HCT116 (cell line): ENCODE results near the gene MTM1. TPM values are rescaled to one million over a fixed set of nuclear protein-coding genes. Genes with fewer than 3 reads are reported as not detected.

Experiments
- ATAC-seq: fragments of 200-7000 bp; cut with Tn5 transposase; 2 replicates; pipeline ENCODE4 v1.9.1; 2020; ENCODE audit warnings: mild to moderate bottlenecking, moderate library complexity
- BruUV-seq: library from RNA; stranded (reverse); fragments of 400-500 nt; replicated peaks from 2 replicates; lab custom pipeline; 2021; lab: Mats Ljungman, UMichigan
- CTCF ChIA-PET: fragments of 300-600 bp; sonication (Branson Sonifier 250); formaldehyde crosslinking; loops from one replicate; lab custom pipeline; 2021; ENCODE audit warnings: antibody characterized with exemption; lab: Charles Lee
- POLR2A ChIA-PET: fragments of 300-600, 350-600 bp; sonication (Branson Sonifier 250); formaldehyde crosslinking; loops from one replicate; lab custom pipeline; 2021; ENCODE audit warnings: antibody characterized with exemption; lab: Charles Lee
- RAD21 ChIA-PET, 2 experiments: fragments of 300-600 bp; sonication (Branson Sonifier 250); formaldehyde crosslinking; loops; one replicate each; lab custom pipeline; 2023; ENCODE audit warnings: low total read pairs in 2 of 2; ENCODE audit not compliant: uncharacterized antibody in 2 of 2, unreplicated experiment in 2 of 2, low non-redundant PET in 1 of 2; lab: Charles Lee
- DNase-seq: peaks from one replicate; pipeline ENCODE4 v3.0.0-alpha.2; 2010; ENCODE audit warnings: low read depth, low spot score
- H2AFZ ChIP-seq: fragments of 200-600 bp; shearing (Covaris generic), sonication (generic); 2 replicates; pipeline ENCODE4 v1.6.1; 2017; ENCODE audit warnings: low read depth, mixed run types, mixed read lengths, antibody characterized with exemption, low read length; ENCODE audit not compliant: poor library complexity, severe bottlenecking
- H3K27ac ChIP-seq: 2 replicates; pipeline ENCODE4 v1.5.1; 2012; ENCODE audit warnings: low read depth, low read length
- H3K27me3 ChIP-seq: fragments of 200-600 bp; sonication (generic); 2 replicates; pipeline ENCODE4 v1.6.1; 2016; ENCODE audit warnings: mixed run types, low read length, mixed read lengths; ENCODE audit not compliant: insufficient read depth
- H3K36me3 ChIP-seq, 2 experiments: fragments of 200-500 bp in 1 of 2; fragments of 200-600 bp in 1 of 2; sonication (Bioruptor generic) in 1 of 2; sonication (generic) in 1 of 2; 2 replicates each; pipeline versions ENCODE4 v1.5.1 to v1.6.1; 2014 to 2016; ENCODE audit warnings: low read length in 2 of 2, inconsistent platforms in 1 of 2, mixed read lengths in 1 of 2, mixed run types in 1 of 2; ENCODE audit not compliant: insufficient read depth in 2 of 2, control insufficient read depth in 1 of 2
- H3K4me1 ChIP-seq, 2 experiments: fragments of 200-600 bp in 1 of 2; sonication (generic) in 1 of 2; 2 replicates each; pipeline versions ENCODE4 v1.5.1 to v1.6.1; 2012 to 2017; ENCODE audit warnings: low read length in 2 of 2, inconsistent platforms in 1 of 2, mild to moderate bottlenecking in 1 of 2, mixed read lengths in 1 of 2, mixed run types in 1 of 2, moderate library complexity in 1 of 2; ENCODE audit not compliant: insufficient read depth in 2 of 2, control insufficient read depth in 1 of 2
- H3K4me2 ChIP-seq: fragments of 200-600 bp; sonication (generic); 2 replicates; pipeline ENCODE4 v1.6.1; 2017; ENCODE audit warnings: mixed run types, low read length, mixed read lengths
- H3K4me3 ChIP-seq, 2 experiments: fragments of 200-600 bp in 1 of 2; sonication (generic) in 1 of 2; replicated peaks in 1 of 2; 2 replicates each; pipeline ENCODE4 v1.5.1; 2011 to 2016; ENCODE audit warnings: low read length in 2 of 2, control low read depth in 1 of 2, low read depth in 1 of 2, mild to moderate bottlenecking in 1 of 2, mixed read lengths in 1 of 2, mixed run types in 1 of 2
- H3K79me2 ChIP-seq: fragments of 200-600 bp; sonication (generic); 2 replicates; pipeline ENCODE4 v1.6.1; 2017; ENCODE audit warnings: mild to moderate bottlenecking, mixed run types, low read length, moderate library complexity, mixed read lengths; ENCODE audit not compliant: insufficient read depth
- H3K9ac ChIP-seq: fragments of 200-600 bp; sonication (generic); 2 replicates; pipeline ENCODE4 v1.6.1; 2016; ENCODE audit warnings: low read length, mixed read lengths
- H3K9me2 ChIP-seq: fragments of 200-600 bp; sonication (generic), shearing (Covaris generic); 2 replicates; pipeline ENCODE4 v1.6.1; 2017; ENCODE audit warnings: mixed run types, mild to moderate bottlenecking, moderate library complexity; ENCODE audit not compliant: insufficient read depth
- H3K9me3 ChIP-seq, 2 experiments: fragments of 200-500 bp in 1 of 2; fragments of 200-600 bp in 1 of 2; sonication (Bioruptor generic) in 1 of 2; sonication (generic) in 1 of 2; 2 replicates each; pipeline ENCODE4 v1.6.1; 2014 to 2017; ENCODE audit warnings: low read length in 2 of 2, mixed read lengths in 2 of 2, inconsistent platforms in 1 of 2, low read depth in 1 of 2, mild to moderate bottlenecking in 1 of 2, mixed run types in 1 of 2, moderate library complexity in 1 of 2; ENCODE audit not compliant: control insufficient read depth in 1 of 2, insufficient read depth in 1 of 2
- H4K20me1 ChIP-seq: fragments of 200-600 bp; sonication (generic), shearing (Covaris generic); 2 replicates; pipeline ENCODE4 v1.6.1; 2017; ENCODE audit warnings: mixed run types, mild to moderate bottlenecking, moderate library complexity; ENCODE audit not compliant: insufficient read depth
- CEBPB ChIP-seq: IDR thresholded peaks from 2 replicates; pipeline ENCODE4 v1.6.1; 2012; ENCODE audit warnings: low read depth
- CTCF ChIP-seq, 3 experiments: fragments of 200-600 bp in 1 of 3; sonication (generic) in 1 of 3; IDR thresholded peaks in 2 of 3; conservative IDR thresholded peaks in 1 of 3; 2 replicates each; pipeline ENCODE4 v1.5.1; 2012 to 2017; ENCODE audit warnings: low read depth in 2 of 3, low read length in 2 of 3, antibody characterized with exemption in 1 of 3, borderline replicate concordance in 1 of 3, control low read depth in 1 of 3, mild to moderate bottlenecking in 1 of 3, mixed read lengths in 1 of 3, mixed run types in 1 of 3, moderate library complexity in 1 of 3; ENCODE audit not compliant: insufficient read depth in 1 of 3
- ELF1 ChIP-seq: IDR thresholded peaks from 2 replicates; pipeline ENCODE4 v1.6.1; 2012; ENCODE audit warnings: low read depth, borderline replicate concordance
- EZH2phosphoT487 ChIP-seq: fragments of 200-600 bp; IDR thresholded peaks from 2 replicates; pipeline ENCODE4 v1.6.1; 2018; ENCODE audit warnings: antibody characterized with exemption, borderline replicate concordance
- FOSL1 ChIP-seq: IDR thresholded peaks from 2 replicates; pipeline ENCODE4 v1.6.1; 2012; ENCODE audit warnings: low read depth
- POLR2A ChIP-seq: IDR thresholded peaks from 2 replicates; pipeline ENCODE4 v1.7.0; 2011; ENCODE audit warnings: borderline replicate concordance; ENCODE audit not compliant: insufficient read depth, insufficient read length; ENCODE audit errors: extremely low read depth
- RAD21 ChIP-seq: IDR thresholded peaks from 2 replicates; pipeline ENCODE4 v1.6.1; 2012; ENCODE audit warnings: low read depth, mild to moderate bottlenecking
- REST ChIP-seq: IDR thresholded peaks from 2 replicates; pipeline ENCODE4 v1.6.1; 2012; ENCODE audit warnings: low read depth
- SRF ChIP-seq: IDR thresholded peaks from 2 replicates; pipeline ENCODE4 v1.6.1; 2012; ENCODE audit warnings: low read depth
- TCF7L2 ChIP-seq: IDR thresholded peaks from 2 replicates; pipeline ENCODE4 v1.7.0; 2011; ENCODE audit warnings: borderline replicate concordance, inconsistent platforms; ENCODE audit not compliant: insufficient read depth, insufficient read length; ENCODE audit errors: extremely low read depth
- YY1 ChIP-seq: IDR thresholded peaks from 2 replicates; pipeline ENCODE4 v1.6.1; 2011; ENCODE audit warnings: low read length, low read depth, moderate library complexity, mild to moderate bottlenecking; ENCODE audit not compliant: insufficient replicate concordance; ENCODE audit errors: extremely low read depth
- ZBTB33 ChIP-seq: IDR thresholded peaks from 2 replicates; pipeline ENCODE4 v1.6.1; 2011; ENCODE audit warnings: mild to moderate bottlenecking, low read length, moderate library complexity; ENCODE audit not compliant: insufficient replicate concordance; ENCODE audit errors: extremely low read depth
- ZFX ChIP-seq: fragments of 450-650 bp; IDR thresholded peaks from 2 replicates; pipeline ENCODE4 v1.6.1; 2017
- intact Hi-C: fragments of 100-400 bp; cut with micrococcal nuclease; formaldehyde crosslinking; loops from 2 replicates; pipeline ENCODE4 v1.10.0; 2022
- total RNA-seq: library from RNA; stranded (reverse); gene quantifications from one replicate; pipeline ENCODE4 v1.2.1, GENCODE V29; 2021; ENCODE audit not compliant: unreplicated experiment

MTM1 gene
- total RNA-seq, 1 experiment from 2014 or later = 6.5 TPM

- H3K27ac ChIP-seq = no peak overlapping the region
- no peaks in the 10 kb centered on the region for H3K79me2 ChIP-seq
- H3K4me3 ChIP-seq = no peak overlapping the region
- H3K9me2 ChIP-seq = no peaks in the 10 kb centered on the region
- BruUV-seq = no TSS peak
- H3K4me2 ChIP-seq = no peak overlapping the region
- no peaks in the 10 kb centered on the region for H3K9me3 ChIP-seq
- ChIA-PET RAD21 (no interaction called here), CTCF (no interaction called here), POLR2A (no interaction called here)
- no peaks in the 10 kb centered on the region for H3K27me3 ChIP-seq
- H3K36me3 ChIP-seq = no peaks in the 10 kb centered on the region
- DNase-seq = no peak
- TF ChIP-seq ZBTB33 (no peak), SRF (no peak), FOSL1 (no peak), CTCF (IDR thresholded peaks at IDR 0.05 in 2 of 3, conservative IDR thresholded peaks at IDR 0.05 in 1 of 3; ENCODE audit: borderline replicate concordance in 1 of 3, insufficient read depth in 1 of 3, low read depth in 2 of 3, low read length in 2 of 3) (no peak), ZFX (no peak), EZH2phosphoT487 (no peak), REST (no peak), YY1 (no peak), RAD21 (no peak), ELF1 (no peak), CEBPB (no peak), POLR2A (no peak), TCF7L2 (no peak)
- ATAC-seq = no peak
- intact Hi-C loops = no loop called here
- no peaks in the 10 kb centered on the region for H3K4me1 ChIP-seq
- no peak overlapping the region for H2AFZ ChIP-seq
- no peak overlapping the region for H3K9ac ChIP-seq
- no peaks in the 10 kb centered on the region for H4K20me1 ChIP-seq
Observed at GRCh38 chrX:150607201-150607600, 38.8 kb downstream of the MTM1 start.
